PFSK-1 (cell line): Measurements from ENCODE around the gene NR2F6.

ENCODE experiments used
- POLR2AphosphoS5 ChIP-seq: IDR thresholded peaks from 2 replicates; pipeline ENCODE4 v1.6.1; 2012; ENCODE audit warnings: low read depth, mild to moderate bottlenecking, control low read depth, low read length, moderate library complexity
- SIN3A ChIP-seq: IDR thresholded peaks from 2 replicates; pipeline ENCODE4 v1.6.1; 2012; ENCODE audit warnings: mild to moderate bottlenecking, low read length, moderate library complexity, borderline replicate concordance; ENCODE audit not compliant: insufficient read depth
- TAF1 ChIP-seq: IDR thresholded peaks from 2 replicates; pipeline ENCODE4 v1.6.1; 2012; ENCODE audit warnings: low read length, control low read depth, borderline replicate concordance; ENCODE audit not compliant: insufficient read depth
- TF ChIP-seq, protein P1 (sequence below), 2 experiments: IDR thresholded peaks; 2 replicates each; pipeline versions ENCODE4 v1.6.1 to v1.8.0; 2011 to 2012; ENCODE audit warnings: low read depth in 2 of 2, low read length in 2 of 2, control low read depth in 1 of 2, inconsistent platforms in 1 of 2, mild to moderate bottlenecking in 1 of 2, moderate library complexity in 1 of 2; ENCODE audit not compliant: insufficient read depth in 1 of 2

DNA sequence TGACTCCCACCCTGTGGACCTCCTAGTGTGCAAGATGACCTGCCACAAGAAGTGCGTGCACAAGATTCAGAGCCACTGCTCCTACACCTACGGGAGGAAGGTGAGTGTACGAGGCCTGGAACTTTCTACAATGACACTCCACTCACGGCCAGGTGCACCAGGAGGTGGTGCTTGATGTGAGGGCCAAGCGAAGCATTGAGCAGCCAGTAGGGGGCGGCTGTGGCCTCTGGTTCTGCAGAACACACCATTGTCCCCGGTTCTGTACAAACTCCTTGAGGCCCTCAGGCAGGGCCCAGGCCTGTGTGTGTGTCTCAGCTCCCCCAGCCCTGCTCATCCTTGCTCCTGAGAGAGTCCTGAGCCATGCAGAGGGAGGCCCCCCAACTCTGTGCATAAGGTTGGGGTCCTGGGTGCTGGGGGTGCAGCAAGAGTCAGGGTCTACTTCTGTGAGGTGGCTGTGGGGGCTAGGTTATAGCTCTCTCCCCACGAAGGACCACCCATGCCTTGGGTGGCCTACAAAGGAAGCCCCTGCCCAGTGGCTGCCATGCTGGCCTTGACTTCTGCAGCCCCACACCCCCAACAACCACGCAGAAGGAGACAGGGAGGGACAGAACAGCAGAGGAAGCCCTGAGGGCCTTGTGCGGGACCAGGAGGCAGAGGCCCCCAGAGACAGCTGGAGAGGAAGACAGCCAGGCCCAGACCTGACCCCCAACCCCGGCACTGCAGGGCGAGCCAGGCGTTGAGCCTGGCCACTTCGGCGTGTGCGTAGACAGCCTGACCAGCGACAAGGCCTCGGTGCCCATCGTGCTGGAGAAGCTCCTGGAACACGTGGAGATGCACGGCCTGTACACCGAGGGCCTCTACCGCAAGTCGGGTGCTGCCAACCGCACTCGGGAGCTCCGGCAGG lies 40.2 kb downstream of the NR2F6 start:
- TF ChIP-seq TAF1 (no peak), POLR2AphosphoS5 (no peak), SIN3A (no peak)
- TF ChIP-seq, protein P1, sequence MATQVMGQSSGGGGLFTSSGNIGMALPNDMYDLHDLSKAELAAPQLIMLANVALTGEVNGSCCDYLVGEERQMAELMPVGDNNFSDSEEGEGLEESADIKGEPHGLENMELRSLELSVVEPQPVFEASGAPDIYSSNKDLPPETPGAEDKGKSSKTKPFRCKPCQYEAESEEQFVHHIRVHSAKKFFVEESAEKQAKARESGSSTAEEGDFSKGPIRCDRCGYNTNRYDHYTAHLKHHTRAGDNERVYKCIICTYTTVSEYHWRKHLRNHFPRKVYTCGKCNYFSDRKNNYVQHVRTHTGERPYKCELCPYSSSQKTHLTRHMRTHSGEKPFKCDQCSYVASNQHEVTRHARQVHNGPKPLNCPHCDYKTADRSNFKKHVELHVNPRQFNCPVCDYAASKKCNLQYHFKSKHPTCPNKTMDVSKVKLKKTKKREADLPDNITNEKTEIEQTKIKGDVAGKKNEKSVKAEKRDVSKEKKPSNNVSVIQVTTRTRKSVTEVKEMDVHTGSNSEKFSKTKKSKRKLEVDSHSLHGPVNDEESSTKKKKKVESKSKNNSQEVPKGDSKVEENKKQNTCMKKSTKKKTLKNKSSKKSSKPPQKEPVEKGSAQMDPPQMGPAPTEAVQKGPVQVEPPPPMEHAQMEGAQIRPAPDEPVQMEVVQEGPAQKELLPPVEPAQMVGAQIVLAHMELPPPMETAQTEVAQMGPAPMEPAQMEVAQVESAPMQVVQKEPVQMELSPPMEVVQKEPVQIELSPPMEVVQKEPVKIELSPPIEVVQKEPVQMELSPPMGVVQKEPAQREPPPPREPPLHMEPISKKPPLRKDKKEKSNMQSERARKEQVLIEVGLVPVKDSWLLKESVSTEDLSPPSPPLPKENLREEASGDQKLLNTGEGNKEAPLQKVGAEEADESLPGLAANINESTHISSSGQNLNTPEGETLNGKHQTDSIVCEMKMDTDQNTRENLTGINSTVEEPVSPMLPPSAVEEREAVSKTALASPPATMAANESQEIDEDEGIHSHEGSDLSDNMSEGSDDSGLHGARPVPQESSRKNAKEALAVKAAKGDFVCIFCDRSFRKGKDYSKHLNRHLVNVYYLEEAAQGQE (IDR thresholded peaks at IDR 0.05; ENCODE audit: insufficient read depth in 1 of 2, low read depth in 2 of 2, low read length in 2 of 2), result no peak
